HG03521 (cell line): ENCODE results near the gene ADAMTS6.

ENCODE experiments used
- ATAC-seq: cut with Tn5 transposase; IDR thresholded peaks from one replicate; pipeline ENCODE4 v1.9.1; 2021; ENCODE audit warnings: mild to moderate bottlenecking, moderate library complexity; ENCODE audit not compliant: unreplicated experiment

Gene ADAMTS6

DNA sequence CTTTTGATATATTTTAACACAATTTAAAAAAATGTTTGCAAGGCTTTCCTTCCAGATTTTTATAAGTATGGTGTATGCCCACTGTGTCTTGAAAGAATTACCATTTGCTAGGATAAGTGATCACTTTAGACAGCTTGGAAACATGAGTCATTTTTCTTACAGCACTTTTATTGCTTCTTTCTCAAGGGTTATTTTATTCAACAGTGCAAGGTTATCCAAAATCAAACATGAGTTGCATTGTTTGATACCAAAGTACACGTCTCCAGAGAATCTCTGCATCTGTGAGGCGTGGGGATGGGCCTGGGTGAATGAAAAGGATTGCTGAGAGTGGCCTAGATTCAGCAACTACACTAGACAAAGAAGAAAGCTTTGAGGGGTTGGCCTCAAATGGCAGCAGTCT is 329.6 kb downstream of the ADAMTS6 start:
- ATAC-seq: no peak

DNA sequence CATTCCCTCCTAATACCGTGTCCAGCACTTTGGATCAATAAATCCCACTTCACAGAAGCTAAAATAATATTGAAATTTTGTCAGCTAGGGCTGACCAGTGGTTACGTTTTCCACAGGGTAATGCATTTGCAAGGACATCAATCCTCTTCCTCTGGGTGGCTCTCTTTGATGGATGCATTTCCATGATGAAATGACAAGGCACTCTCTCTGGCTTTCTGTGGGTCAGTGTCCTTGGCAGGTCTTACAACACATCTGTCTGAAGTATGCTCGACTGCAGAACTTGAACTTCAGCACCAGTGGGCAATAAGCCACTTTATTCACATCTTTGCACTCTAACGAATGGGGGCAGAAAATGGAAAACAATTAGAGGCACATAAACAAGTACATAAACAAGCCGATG is 330.1 kb downstream of the ADAMTS6 start:
- ATAC-seq: no peak

DNA sequence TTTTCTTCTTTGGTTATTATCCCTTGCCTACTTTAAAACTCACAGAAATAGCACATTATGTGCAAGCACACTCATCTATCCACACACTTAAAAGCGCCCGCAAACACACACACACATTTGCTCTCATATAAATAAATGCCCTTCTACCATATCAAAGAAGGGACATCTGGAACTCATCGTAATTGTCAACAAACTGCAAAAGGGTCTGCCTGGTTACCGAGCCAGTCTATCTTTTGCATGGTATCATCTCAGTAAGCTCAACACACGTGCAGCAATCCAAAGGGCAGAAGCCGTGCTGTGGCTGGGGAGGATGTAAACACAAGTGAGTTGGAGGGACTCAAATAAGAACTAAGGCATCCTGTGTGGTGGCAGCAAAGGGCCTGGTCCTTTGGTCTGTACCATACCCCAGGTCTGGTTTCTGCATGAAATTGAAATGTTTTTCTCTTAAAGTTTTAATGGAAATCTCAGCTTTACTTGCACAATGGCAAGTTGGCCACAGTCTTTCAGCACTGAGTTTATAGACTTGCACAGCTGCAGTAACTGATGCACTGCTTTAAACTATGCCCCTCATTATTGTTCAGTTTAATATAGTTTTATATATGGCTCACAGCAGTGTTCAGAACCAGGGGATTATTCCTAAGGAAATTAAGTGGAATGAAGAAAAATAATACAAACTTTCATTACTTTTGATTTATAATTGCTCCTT is 331.0 kb downstream of the ADAMTS6 start:
- ATAC-seq: no peak

DNA sequence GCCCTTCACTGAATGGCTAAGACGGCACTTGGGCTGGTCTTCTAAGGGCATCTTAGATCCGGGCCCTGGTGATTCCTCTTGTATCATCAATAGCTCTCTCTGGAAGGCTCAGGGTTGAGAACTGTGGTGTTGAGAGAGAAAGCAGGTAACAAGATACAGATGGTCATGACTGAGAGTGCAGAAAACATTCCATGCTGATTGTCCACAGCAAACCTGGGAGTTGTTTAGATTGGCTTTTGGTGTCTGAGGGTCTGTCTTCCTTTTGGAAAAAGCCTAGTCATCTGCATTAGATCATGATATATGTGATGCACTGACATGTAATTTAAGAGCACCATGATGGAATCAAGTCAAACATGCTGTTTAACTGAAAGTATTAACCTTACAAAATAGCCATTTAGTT is 331.9 kb downstream of the ADAMTS6 start:
- ATAC-seq: no peak

DNA sequence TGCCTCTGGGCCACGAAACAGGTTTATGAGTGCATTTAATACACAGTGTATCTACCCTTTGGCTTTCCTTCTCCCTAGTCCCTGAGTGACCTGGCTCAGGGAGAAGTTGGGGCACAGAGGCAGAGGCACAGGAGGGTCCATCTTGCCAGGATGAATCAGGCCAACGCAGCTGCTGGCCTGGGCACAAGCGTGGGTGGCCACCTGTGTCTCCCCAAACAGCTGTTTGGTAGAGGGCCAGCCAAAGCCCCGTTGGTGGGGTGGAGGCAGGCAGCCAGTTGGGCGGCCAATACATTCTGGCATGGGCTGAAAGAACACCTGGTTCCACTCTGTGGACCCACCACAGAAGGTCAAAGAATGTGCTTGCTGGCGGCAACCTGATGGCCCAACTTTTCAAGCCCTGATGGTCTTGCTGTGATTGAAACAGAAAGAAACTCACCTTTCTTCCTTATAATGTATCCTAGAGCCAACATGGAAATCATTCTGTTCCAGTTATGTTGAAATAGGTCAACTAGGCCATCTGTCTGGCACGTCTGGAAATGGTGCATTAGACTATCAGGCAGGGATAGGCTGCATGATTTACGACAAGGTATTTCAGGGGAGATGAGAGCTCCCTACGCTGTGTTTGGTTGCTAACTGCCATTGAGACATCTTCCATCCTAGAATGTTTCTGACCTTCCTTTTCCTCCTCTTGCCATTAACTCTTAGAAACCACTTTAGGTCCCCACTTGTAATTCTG is 337.4 kb downstream of the ADAMTS6 start:
- no peak for ATAC-seq

DNA sequence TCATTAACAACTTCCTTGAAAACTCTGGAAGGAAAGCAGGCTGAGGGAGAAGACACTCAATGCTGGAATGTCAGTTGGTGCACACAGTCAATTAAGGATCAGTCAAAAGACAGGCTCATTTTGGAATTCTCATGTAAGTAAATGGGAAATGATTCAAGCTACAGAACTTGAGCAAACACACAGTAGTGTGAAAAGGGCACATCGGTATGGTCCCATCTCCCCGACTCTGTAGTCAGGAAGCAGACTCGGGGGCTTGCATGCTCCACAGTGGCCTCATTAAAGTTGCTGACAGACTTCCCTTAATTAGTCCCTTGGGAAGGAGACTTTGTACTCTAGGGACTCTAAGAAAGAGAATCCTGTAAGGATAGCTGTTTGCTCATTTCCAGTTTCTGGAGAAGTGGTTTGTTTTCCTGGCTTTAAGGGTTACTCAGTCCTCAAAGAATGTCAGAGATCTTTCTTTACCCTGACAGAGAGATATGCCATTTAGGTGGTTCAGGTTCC is 339.2 kb downstream of the ADAMTS6 start:
- ATAC-seq: no peak

DNA sequence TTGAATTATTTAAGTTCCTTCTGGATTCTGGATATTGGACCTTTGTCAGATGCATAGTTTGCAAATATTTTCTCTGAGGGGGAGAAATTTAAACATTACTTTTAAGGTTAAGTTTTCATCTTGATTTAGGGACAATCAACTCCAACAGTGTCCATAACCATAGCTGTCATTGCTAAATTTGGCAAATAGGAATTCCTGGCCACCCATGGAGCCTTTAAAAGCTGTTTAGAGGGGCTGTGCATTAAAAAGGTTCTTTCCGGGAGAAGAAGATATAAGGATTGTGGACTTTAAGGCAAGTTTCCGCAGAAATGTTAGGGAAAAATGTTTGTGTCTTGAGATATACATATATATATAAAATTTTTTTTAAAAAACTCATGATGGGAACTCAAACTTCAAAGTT is 339.7 kb downstream of the ADAMTS6 start:
- no peak for ATAC-seq

DNA sequence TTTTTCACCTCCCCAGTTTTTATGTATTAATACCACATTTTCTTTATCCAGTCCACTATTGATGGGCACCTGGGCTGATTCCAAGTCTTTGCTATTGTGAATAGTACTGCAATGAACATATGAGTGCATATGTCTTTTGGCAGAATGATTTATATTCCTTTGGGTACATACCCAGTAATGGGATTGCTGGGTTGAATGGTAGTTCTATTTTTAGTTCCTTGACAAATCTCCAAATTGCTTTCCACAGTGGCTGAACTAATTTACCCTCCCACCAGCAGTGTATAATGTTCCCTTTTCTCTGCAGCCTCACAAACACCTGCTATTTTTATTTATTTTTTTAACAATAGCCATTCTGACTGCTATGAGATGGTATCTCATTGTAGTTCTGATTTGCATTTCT is 340.2 kb downstream of the ADAMTS6 start:
- no peak for ATAC-seq

DNA sequence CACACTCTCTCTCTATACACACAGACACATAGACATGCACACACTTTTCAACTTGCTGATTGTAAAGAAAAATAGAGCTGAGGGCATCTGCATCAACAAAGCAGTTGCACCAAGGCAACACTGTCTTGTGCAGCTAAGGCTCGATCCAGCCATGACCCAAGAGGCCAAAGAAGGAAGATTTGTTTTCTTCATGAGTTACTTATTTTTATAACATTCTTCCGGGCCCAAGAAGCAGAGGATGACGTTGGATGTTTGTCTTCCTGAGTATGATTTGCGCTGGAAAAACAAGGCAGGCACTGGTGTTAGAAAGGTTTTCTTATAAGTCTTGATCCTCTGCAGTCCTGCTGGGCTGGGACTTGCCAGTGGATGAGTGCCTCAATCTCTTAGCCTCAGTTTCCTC is 344.1 kb downstream of the ADAMTS6 start:
- ATAC-seq: no peak

DNA sequence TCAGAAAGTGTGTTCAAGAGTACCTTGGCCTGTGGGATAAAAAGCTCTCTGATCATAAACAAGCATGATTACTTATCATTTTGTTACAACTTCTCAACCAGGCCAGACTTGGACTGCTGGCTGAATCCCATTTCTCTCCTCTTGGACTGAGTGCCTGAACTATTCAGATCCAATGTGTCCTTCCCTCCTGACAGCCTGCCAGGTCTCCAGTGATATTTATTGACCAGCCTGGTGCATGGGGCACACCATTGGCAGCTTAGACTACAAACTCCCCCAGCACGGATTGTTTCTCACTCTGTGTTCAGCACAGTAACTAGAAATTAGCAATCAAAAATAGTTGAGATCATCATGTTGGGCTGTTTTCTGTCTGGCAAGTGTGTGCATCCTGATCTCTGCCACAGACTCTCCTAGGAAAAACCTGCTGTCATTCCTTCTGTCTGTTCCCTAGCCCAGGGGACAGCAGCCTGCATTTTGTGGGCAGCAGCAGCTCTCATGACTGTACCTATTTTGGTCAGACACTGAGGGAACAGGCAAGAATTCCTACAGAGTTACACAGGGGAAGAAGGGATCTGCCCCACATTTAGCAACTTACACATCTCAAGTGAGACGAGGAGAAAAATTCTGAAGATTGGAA is 348.1 kb downstream of the ADAMTS6 start:
- ATAC-seq: no peak

DNA sequence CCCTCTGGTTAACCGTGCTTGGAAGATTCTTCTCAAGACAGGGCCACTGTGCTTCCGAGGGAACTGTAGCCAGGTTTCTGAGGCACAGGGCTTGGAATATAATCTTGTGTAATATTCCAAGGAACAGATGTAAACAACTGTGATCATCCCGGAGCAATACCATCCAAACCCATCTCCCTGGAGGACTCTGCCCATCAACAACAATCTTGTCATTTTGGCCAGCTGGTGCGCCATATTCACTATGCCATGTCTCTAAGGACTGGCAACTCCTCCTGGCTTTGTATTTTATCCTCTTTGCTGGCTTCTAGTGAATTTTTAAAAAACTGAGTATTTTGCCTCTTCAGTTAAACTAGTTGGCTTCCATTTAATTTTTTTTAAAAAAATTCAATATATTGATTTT is 349.3 kb downstream of the ADAMTS6 start:
- ATAC-seq: no peak

DNA sequence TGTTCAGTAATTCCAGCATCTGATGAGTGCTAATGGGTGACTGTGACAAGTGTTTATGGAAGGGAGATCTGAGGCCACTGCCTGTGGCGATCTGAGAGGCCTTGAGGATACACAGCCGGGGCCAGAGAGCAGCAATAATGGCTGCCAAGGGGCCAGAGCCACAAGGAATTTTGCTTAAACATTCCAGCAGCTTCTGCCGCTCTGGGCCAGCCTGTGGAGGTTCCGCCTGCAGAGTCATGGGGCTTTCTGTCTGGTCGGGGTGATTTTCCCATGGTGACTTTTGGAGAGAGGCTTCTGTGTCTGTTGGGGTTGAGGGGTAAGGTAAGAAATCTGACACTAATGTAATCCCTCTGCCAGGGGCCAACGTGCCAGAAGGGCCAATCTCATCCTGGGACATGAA is 353.5 kb downstream of the ADAMTS6 start:
- no peak for ATAC-seq

DNA sequence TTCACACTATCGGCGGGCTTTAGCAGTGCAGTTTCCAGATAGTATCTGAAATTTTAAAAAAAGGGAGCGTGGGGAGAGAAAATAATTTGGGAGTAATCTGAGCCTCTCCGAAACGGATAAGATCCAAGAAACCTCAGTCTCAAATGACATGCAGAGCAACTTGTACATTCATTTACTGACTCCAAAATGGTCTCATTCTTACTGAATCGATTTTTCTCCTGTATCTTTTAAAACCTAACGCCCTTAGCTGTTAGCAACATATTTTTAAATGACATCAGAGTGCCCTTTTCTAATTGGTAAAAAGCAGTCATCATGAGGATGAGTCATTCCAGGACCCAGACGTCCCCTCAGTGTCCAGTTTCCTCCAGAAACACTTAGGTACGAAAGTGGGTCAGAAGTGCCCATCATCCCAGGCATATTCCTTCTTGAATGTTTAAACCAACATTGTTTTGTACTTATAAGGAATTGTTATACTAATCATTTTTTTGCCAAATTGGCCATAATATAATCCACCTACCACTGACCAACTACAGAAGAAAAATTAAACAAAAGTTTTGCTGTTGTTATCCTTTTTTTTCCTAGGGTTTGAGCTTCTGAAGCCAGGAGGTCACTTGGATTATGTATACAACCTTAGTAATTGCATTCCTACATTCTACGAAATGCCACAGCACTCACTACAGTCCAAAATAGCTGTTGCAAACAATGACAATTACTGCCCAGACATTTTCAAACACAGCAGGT is 354.4 kb downstream of the ADAMTS6 start:
- no peak for ATAC-seq

DNA sequence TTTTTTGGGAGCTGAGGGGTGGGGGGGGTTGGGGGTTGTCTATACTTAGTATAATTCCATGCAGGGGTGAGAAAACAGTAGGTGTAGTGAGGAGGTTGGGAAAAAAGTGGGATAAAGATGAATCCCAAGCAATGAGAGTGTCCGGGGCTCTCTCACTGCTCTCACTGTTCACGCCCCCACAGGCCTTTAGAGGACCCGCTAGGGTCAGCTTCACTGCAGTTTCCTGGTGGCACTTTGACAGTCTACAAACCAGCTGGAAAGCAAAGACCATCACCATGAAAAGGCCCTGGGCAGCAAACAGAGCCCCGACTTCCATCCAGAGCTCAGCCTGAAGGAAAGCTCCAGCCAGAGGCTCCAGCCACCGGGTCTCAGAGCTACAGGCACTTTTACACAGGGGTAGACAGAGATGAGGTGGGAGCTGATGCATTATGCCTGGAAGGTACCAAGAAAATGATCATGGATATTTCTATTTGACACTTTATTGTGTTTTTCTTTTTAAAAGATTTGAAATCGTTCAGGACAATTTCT is 355.1 kb downstream of the ADAMTS6 start:
- ATAC-seq: no peak

DNA sequence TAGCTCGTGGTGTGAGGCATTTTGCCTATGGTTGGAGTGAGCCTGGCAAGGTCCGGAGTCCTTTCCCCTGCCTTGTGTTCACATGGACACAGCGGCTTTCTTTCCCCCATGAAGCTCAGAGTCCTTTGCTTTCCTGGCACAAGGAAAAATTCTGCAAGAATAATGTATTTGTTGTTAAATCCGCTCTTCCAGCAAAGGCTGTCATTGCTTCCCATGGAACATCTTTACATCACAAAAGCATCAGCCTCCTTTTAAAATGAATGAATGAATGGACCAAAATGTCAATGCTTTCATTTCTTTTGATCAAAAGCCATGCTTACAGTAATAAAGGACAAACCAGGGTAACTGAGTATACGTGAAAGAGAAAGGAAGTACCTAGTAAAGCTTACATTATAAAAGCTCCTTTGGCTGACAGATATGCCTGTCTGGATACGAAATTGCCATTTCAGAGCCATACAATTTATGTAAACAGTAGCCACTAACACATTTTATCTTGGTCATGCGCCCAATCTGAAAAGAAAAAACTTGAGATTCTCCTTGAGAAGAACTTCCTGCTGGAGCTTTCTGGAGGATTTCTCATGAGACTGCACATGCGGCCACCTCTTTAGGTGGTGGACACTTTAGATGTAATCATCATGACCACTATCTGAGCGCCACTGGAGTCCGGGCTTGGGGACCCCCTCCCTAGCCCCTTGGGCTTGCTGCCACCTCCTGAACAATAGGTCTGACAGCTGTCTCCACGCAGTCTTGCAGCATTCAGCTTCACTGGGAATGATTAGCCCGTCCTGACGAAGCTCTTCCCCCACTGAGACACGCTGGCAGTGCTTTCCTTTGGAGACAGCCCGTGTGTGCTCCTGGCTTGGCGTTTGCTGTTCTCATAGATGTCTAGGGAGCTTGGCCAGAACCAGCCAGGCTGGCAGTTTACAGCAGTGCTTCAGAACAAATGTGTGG is 355.9 kb downstream of the ADAMTS6 start:
- no peak for ATAC-seq

DNA sequence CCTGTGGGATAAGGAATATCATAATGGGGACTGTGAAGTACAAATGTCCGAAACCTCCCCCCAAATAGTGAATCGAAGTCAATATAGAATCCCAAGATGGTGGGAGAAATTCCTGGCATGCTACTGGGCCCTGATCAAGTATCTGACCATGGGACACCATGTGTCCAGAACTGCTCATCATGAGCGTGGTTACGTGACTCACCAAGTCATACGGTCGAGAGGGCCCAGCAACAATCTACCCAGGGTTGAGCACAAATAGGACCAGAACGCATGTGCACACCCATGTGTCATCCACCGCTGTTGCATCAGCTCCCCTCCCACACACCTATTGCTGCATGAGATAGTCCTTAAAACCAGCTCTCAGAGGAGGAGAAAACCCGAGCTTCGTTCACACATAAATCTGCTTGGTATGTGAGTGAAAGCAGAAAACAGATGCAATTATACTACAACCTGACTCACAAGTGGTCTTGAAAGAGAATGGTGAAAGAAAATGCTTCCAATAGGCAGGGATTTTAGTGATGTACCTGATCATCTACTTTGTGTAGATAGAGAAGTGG is 359.8 kb downstream of the ADAMTS6 start:
- ATAC-seq: no peak

DNA sequence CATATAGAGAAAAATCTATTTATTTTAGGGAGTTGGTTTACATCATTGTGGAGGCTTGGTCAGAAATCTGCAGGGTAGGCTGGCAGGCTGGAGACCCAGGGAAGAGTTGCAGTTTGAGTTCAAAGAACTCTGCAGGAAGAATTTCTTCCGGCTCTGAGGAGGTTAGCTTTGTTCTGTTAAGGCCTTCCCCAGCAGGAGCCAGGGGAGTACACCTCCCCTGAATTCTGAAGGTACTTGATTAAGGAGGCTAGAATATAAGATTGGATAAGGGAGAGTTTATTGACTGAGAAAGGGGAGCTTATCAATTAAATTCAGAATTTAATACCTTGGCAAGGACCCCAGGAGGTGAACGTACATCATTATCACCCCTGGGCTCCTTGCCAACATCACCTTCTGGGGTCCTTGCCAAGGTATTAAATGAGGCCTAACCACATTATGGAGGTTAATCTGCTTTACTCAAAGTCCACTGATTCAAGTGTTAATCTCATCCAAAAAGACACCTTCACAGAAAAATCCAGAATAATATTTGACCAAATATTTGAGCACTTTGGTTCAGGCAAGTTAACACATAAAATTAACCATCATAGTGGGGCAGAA is 361.3 kb downstream of the ADAMTS6 start:
- no peak for ATAC-seq

DNA sequence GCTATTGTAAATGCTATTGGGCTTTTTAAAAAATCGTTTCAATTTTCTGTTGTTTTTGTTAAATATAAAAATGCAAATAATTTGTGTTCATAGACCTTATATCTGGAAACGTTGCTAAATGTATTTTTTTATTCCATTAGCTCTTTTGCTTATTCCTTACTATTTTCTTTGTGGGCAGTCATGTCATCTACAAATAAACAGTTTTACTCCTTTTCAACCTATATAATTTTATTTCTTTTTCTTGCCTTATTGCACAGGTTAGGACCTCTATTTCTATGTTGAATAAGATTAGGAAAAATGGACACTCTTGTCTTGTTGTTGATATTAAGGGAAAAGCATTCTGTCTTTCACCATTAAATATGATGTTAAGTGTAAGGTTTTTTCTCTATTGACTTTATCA is 364.2 kb downstream of the ADAMTS6 start:
- ATAC-seq: no peak

DNA sequence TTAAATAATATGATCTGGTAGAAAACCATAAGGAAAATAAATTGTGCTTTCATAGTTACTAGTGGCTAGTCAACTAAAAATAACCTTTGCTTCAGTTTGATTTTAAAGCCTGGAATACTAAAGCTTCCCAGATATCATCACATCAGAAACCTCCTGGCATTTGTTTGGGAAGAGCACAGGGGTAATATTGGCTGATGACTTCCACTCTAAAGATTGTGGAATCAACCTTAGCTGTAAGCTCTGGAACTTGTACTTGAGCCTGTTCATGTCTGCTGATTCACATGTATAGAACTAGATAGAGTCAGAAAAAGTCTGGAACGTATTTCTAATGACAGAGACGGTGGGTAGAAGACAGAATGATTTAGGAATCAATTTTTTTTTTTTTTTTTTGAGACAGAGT is 367.9 kb downstream of the ADAMTS6 start:
- ATAC-seq: no peak
